MCF 10A (cell line): ENCODE measurements around the gene MON1B. TPM values are rescaled to one million over a fixed set of nuclear protein-coding genes. Genes with fewer than 3 reads are reported as not detected.

Experiments used
- BruUV-seq: library from RNA; stranded (reverse); fragments of 400-500 nt; replicated peaks from 2 replicates; lab custom pipeline; 2021; lab: Mats Ljungman, UMichigan
- CTCF ChIA-PET: fragments of 300-600 bp; sonication (Branson Sonifier 250); formaldehyde crosslinking; extraction: SDS; loops from one replicate; lab custom pipeline; 2021; ENCODE audit warnings: antibody characterized with exemption, inconsistent platforms; lab: Yijun Ruan, JAX
- POLR2A ChIA-PET: fragments of 300-600, 350-650 bp; sonication (Branson Sonifier 250); formaldehyde crosslinking; extraction: SDS; loops from one replicate; lab custom pipeline; 2020; ENCODE audit warnings: antibody characterized with exemption, inconsistent platforms; lab: Yijun Ruan, JAX
- DNase-seq: peaks from one replicate; pipeline ENCODE4 v3.0.0-alpha.2; 2018; ENCODE audit not compliant: unreplicated experiment
- H3K27ac Mint-ChIP-seq: one replicate; pipeline ENCODE4 v1.8.0; 2022; ENCODE audit warnings: mild to moderate bottlenecking, low read depth, mixed read lengths; ENCODE audit not compliant: unreplicated experiment
- H3K27me3 Mint-ChIP-seq: one replicate; pipeline ENCODE4 v1.8.0; 2022; ENCODE audit warnings: mixed read lengths; ENCODE audit not compliant: insufficient read depth, unreplicated experiment
- H3K36me3 Mint-ChIP-seq: one replicate; pipeline ENCODE4 v1.8.0; 2022; ENCODE audit warnings: mild to moderate bottlenecking, moderate library complexity, mixed read lengths; ENCODE audit not compliant: insufficient read depth, unreplicated experiment
- H3K4me1 Mint-ChIP-seq: one replicate; pipeline ENCODE4 v1.8.0; 2022; ENCODE audit warnings: mixed read lengths; ENCODE audit not compliant: insufficient read depth, unreplicated experiment
- H3K4me3 Mint-ChIP-seq: one replicate; pipeline ENCODE4 v1.8.0; 2022; ENCODE audit warnings: mild to moderate bottlenecking, moderate library complexity, mixed read lengths; ENCODE audit not compliant: unreplicated experiment
- H3K9me3 Mint-ChIP-seq: one replicate; pipeline ENCODE4 v1.8.0; 2022; ENCODE audit warnings: mixed read lengths; ENCODE audit not compliant: unreplicated experiment
- intact Hi-C: fragments of 100-400 bp; cut with micrococcal nuclease; formaldehyde crosslinking; loops from 2 replicates; pipeline ENCODE4 v1.14.1; 2022
- total RNA-seq: library from RNA; stranded (reverse); gene quantifications from 2 replicates; pipeline ENCODE4 v1.2.3, GENCODE V29; 2022
- TF ChIP-seq, protein P1 (sequence below): fragments of 200-600 bp; IDR thresholded peaks from one replicate; pipeline ENCODE4 v1.8.0; 2022; ENCODE audit warnings: antibody characterized with exemption, mild to moderate bottlenecking; ENCODE audit not compliant: unreplicated experiment

Gene MON1B
- total RNA-seq, 1 experiment from 2014 or later = 70.5 TPM

DNA sequence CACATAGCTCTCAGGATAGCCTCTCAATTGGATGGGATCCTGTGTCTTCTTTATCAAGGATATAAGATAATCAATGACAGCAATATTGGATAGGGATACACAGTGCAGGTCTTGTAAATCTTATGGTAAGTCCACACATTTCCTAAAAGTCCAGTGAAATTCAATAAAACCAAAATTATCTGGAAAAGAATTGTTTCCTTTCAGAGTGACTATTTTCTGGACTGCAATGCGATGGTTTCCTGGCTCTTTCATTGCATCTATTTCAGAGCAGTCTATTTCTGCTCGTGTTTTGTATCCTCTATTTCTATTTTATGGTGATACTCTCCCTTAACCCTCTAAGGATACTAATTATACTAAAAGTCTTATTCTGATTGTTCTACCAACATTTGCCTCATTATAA, 24.3 kb upstream of the MON1B start:
- intact Hi-C loops = no loop called here
- Mint-ChIP-seq H3K4me3 (no peak overlapping the region), H3K9me3 (no peaks in the 10 kb centered on the region), H3K27me3 (no peaks in the 10 kb centered on the region), H3K4me1 (no peaks in the 10 kb centered on the region), H3K36me3 (no peaks in the 10 kb centered on the region), H3K27ac (no peak overlapping the region)
- ChIA-PET CTCF (interaction anchor here (0.6 to 1.7 kb wide), 3 partner anchors 31 to 335 kb away, joined by 3 to 4 read pairs (median 3); no protein-coding TSS in a partner anchor), POLR2A (no interaction called here)
- TF ChIP-seq, protein P1, sequence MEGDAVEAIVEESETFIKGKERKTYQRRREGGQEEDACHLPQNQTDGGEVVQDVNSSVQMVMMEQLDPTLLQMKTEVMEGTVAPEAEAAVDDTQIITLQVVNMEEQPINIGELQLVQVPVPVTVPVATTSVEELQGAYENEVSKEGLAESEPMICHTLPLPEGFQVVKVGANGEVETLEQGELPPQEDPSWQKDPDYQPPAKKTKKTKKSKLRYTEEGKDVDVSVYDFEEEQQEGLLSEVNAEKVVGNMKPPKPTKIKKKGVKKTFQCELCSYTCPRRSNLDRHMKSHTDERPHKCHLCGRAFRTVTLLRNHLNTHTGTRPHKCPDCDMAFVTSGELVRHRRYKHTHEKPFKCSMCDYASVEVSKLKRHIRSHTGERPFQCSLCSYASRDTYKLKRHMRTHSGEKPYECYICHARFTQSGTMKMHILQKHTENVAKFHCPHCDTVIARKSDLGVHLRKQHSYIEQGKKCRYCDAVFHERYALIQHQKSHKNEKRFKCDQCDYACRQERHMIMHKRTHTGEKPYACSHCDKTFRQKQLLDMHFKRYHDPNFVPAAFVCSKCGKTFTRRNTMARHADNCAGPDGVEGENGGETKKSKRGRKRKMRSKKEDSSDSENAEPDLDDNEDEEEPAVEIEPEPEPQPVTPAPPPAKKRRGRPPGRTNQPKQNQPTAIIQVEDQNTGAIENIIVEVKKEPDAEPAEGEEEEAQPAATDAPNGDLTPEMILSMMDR = no peak
- no TSS peak for BruUV-seq
- no peak for DNase-seq

DNA sequence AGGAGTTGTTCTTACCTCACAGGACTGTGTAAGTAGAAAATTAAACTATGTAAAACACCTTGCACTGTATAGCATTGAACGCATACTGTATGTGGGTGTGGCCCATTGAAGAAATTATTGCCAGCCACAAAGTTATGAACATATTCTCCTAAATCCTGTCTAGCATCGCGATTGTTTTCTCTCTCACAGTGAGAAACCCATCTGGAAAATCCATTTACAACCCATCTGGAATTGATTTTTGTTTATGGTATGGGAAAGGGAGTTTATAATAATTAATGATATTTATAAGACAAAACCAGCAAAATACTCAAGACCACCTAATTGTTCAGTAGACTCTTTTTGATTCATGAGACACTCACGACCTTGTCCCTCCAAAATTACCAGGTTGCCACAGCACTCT, 22.1 kb upstream of the MON1B start:
- intact Hi-C loops = no loop called here
- BruUV-seq = no TSS peak

DNA sequence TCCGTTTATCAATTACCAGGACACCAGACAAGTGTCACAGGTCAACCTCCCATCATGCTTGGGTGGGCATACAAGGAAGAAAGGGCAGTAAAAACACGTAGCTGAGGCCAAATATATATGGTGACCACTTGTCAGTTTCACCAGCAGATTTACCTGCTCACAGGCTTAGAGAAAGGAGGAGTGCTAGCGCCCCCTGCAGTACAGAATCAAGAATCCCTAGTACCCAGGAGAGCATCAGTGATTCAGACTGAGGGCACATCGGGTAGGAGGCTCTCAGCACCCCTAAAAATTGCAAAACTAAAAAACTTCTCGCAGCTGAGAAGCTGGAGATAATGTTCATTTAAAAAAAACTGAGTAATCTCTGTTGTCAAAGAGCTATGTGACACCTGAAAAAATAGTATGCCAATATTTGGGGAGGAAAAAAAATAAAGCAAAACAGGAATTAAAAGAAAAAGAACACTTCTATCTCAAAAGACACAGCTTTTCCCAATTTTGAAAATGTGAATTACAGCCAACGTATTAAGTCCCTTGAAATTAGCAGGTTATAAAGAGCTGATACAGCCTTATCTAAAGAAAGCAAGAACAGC, 21.2 kb upstream of the MON1B start:
- no TSS peak for BruUV-seq
- Mint-ChIP-seq H3K4me1 (no peaks in the 10 kb centered on the region), H3K27ac (no peak overlapping the region), H3K27me3 (no peaks in the 10 kb centered on the region), H3K9me3 (no peaks in the 10 kb centered on the region), H3K36me3 (no peaks in the 10 kb centered on the region), H3K4me3 (no peak overlapping the region)
- TF ChIP-seq, protein P1 = peak; percentile 79
- DNase-seq = peak; percentile 74
- intact Hi-C loops = loop anchor here (2.0 to 5.0 kb wide), 2 partner anchors 287 to 1367 kb away; no protein-coding TSS in a partner anchor
- ChIA-PET CTCF (interaction anchor here (0.6 to 5.1 kb wide), 39 partner anchors 10 to 1533 kb away, joined by 3 to 86 read pairs (median 4); partner anchors contain the start of genes CNTNAP4 and WWOX), POLR2A (interaction anchor here (0.7 to 1.1 kb wide), 2 partner anchors 529 to 891 kb away, joined by 3 to 4 read pairs; no protein-coding TSS in a partner anchor)

More for the DNA sequence above, 22.1 kb upstream of the MON1B start:
- no peaks in the 10 kb centered on the region for H3K9me3 Mint-ChIP-seq
- no peaks in the 10 kb centered on the region for H3K36me3 Mint-ChIP-seq
- H3K4me3 Mint-ChIP-seq = no peak overlapping the region
- TF ChIP-seq, protein P1 = no peak
- POLR2A ChIA-PET = no interaction called here
- H3K4me1 Mint-ChIP-seq = no peaks in the 10 kb centered on the region
- DNase-seq = no peak
- H3K27me3 Mint-ChIP-seq = no peaks in the 10 kb centered on the region
- H3K27ac Mint-ChIP-seq = no peak overlapping the region
- CTCF ChIA-PET = interaction anchor here (0.6 to 5.1 kb wide), 14 partner anchors 9 to 1369 kb away, joined by 3 to 86 read pairs (median 6); partner anchors contain the start of gene CNTNAP4

DNA sequence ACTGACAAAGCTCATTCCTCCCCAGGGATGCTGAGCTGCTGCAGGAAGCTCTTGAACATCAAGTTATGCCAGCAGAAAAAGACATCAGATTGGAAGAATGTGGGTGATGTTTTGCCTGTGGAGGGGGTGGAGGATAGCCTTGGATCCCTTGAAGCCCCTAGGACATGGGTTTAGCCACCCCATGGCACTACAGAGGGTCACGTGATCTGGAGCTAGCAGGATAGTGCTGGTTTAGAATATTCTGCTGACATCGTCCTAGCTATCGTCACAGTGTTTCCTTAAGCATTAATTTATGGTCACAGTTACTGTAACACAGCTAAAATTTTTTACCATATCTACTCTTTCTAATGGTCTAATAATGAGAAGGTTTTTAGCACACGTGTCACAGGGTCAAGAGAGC, 20.2 kb upstream of the MON1B start:
- no peaks in the 10 kb centered on the region for H3K36me3 Mint-ChIP-seq
- no peaks in the 10 kb centered on the region for H3K27me3 Mint-ChIP-seq
- ChIA-PET POLR2A (interaction anchor here (0.5 to 1.1 kb wide), 4 partner anchors 20 to 1423 kb away, joined by 3 to 4 read pairs (median 4); partner anchors contain the start of gene MON1B), CTCF (interaction anchor here (0.5 to 5.1 kb wide), 51 partner anchors 10 to 1591 kb away, joined by 3 to 86 read pairs (median 4); partner anchors contain the start of gene CNTNAP4)
- no TSS peak for BruUV-seq
- intact Hi-C loops = loop anchor here (1.0 to 5.0 kb wide), 6 partner anchors 128 to 1382 kb away; no protein-coding TSS in a partner anchor
- DNase-seq = no peak
- no peak overlapping the region for H3K27ac Mint-ChIP-seq
- H3K4me1 Mint-ChIP-seq = no peaks in the 10 kb centered on the region
- no peak overlapping the region for H3K4me3 Mint-ChIP-seq
- H3K9me3 Mint-ChIP-seq = no peaks in the 10 kb centered on the region
- TF ChIP-seq, protein P1 = no peak
